PC-3 (cell line): Measurements from ENCODE around the gene PCDH1. TPM values are rescaled to one million over a fixed set of nuclear protein-coding genes. Genes with fewer than 3 reads are reported as not detected.

Experiments
- ATAC-seq: fragments of 200-7000 bp; cut with Tn5 transposase; 2 replicates; pipeline ENCODE4 v1.9.1; 2020; ENCODE audit warnings: mild to moderate bottlenecking, moderate library complexity
- BruUV-seq: library from RNA; stranded (reverse); fragments of 400-500 nt; replicated peaks from 2 replicates; lab custom pipeline; 2021; lab: Mats Ljungman, UMichigan
- CTCF ChIA-PET: fragments of 300-600 bp; sonication (Branson Sonifier 250); formaldehyde crosslinking; loops from one replicate; lab custom pipeline; 2022; ENCODE audit warnings: antibody characterized with exemption; lab: Charles Lee
- POLR2A ChIA-PET: fragments of 300-600 bp; sonication (Branson Sonifier 250); formaldehyde crosslinking; loops from one replicate; lab custom pipeline; 2022; ENCODE audit warnings: antibody characterized with exemption; ENCODE audit not compliant: unreplicated experiment; lab: Charles Lee
- DNase-seq: peaks from one replicate; pipeline ENCODE4 v3.0.0-alpha.2; 2015
- H2AFZ ChIP-seq: fragments of 300-600 bp; sonication (generic); 2 replicates; pipeline ENCODE4 v1.6.0; 2016; ENCODE audit warnings: antibody characterized with exemption, low read length
- H3F3A ChIP-seq: fragments of 300-600 bp; sonication (generic); one replicate; pipeline ENCODE4 v1.6.0; 2017; ENCODE audit warnings: antibody characterized with exemption, low read length, control low read depth, mild to moderate bottlenecking; ENCODE audit not compliant: unreplicated experiment
- H3K27ac ChIP-seq: fragments of 300-600 bp; sonication (generic); 2 replicates; pipeline ENCODE4 v1.5.1; 2016; ENCODE audit warnings: mild to moderate bottlenecking, low read length
- H3K27me3 ChIP-seq: fragments of 300-600 bp; sonication (generic); 2 replicates; pipeline ENCODE4 v1.6.1; 2016; ENCODE audit warnings: low read length, mixed read lengths
- H3K36me3 ChIP-seq: fragments of 300-600 bp; sonication (generic); 2 replicates; pipeline ENCODE4 v1.6.1; 2016; ENCODE audit warnings: low read depth, mixed run types, low read length, mixed read lengths
- H3K4me1 ChIP-seq: fragments of 300-600 bp; sonication (generic); 2 replicates; pipeline ENCODE4 v1.5.1; 2016; ENCODE audit warnings: low read length; ENCODE audit not compliant: insufficient read depth
- H3K4me2 ChIP-seq: fragments of 300-600 bp; sonication (generic); 2 replicates; pipeline ENCODE4 v1.6.0; 2016; ENCODE audit warnings: low read length
- H3K4me3 ChIP-seq: fragments of 300-600 bp; sonication (generic); 2 replicates; pipeline ENCODE4 v1.5.1; 2016; ENCODE audit warnings: mild to moderate bottlenecking, low read length, mixed read lengths
- H3K79me2 ChIP-seq: fragments of 300-600 bp; sonication (generic); 2 replicates; pipeline ENCODE4 v1.6.1; 2017; ENCODE audit warnings: low read length, mixed read lengths
- H3K9ac ChIP-seq: fragments of 300-600 bp; sonication (generic); 2 replicates; pipeline ENCODE4 v1.6.0; 2016; ENCODE audit warnings: mild to moderate bottlenecking, low read length
- H3K9me2 ChIP-seq: fragments of 300-600 bp; sonication (generic); replicated peaks from 2 replicates; pipeline ENCODE4 v1.6.1; 2016; ENCODE audit warnings: mixed run types, low read length, mixed read lengths
- H3K9me3 ChIP-seq: fragments of 300-600 bp; sonication (generic); 2 replicates; pipeline ENCODE4 v1.6.1; 2016; ENCODE audit warnings: low read length, mixed read lengths
- H4K20me1 ChIP-seq: fragments of 300-600 bp; sonication (generic); 2 replicates; pipeline ENCODE4 v1.6.1; 2016; ENCODE audit warnings: low read length, mixed read lengths
- CTCF ChIP-seq: fragments of 300-600 bp; sonication (generic); conservative IDR thresholded peaks from 2 replicates; pipeline ENCODE4 v1.5.1; 2017; ENCODE audit warnings: antibody characterized with exemption, low read depth, mild to moderate bottlenecking, low read length
- EZH2 ChIP-seq: fragments of 300-600 bp; sonication (generic); IDR thresholded peaks from one replicate; pipeline ENCODE4 v1.6.1; 2017; ENCODE audit warnings: antibody characterized with exemption, mild to moderate bottlenecking, low read length; ENCODE audit not compliant: unreplicated experiment
- EZH2phosphoT487 ChIP-seq: fragments of 300-600 bp; sonication (generic); IDR thresholded peaks from 2 replicates; pipeline ENCODE4 v1.6.1; 2018; ENCODE audit warnings: mild to moderate bottlenecking, antibody characterized with exemption, low read length, borderline replicate concordance
- intact Hi-C: fragments of 100-400 bp; cut with micrococcal nuclease; formaldehyde crosslinking; loops from 2 replicates; pipeline ENCODE4 v1.9.0; 2023
- total RNA-seq: library from RNA; depleted of rRNA; stranded (reverse); fragments of >200 nt; gene quantifications from 2 replicates; pipeline ENCODE4 v1.2.3, GENCODE V29; 2014

The PCDH1 gene
- total RNA-seq, 1 experiment from 2014 or later, result 55.8 TPM

GRCh38 chr5:141878711-141879425 is 658 bp upstream of the PCDH1 start:
- Histone ChIP-seq H3K36me3 (no peaks in the 10 kb centered on the region), H3K4me2 (peak overlapping the region; percentile 97), H2AFZ (peak overlapping the region; percentile 92), H3K9me3 (no peaks in the 10 kb centered on the region), H4K20me1 (no peaks in the 10 kb centered on the region), H3K79me2 (peaks cover 41% of the 10 kb centered on the region), H3K27me3 (no peaks in the 10 kb centered on the region), H3F3A (no peaks in the 10 kb centered on the region), H3K9me2 (no peaks in the 10 kb centered on the region), H3K4me1 (peaks cover 9% of the 10 kb centered on the region; the same call in 1 of the 2 replicates), H3K27ac (0 out of 2 replicates have a peak overlapping the region, but pooled peaks have one; percentile 20), H3K4me3 (peak overlapping the region; percentile 71), H3K9ac (peak overlapping the region; percentile 31; the same call in 1 of the 2 replicates)
- peak; percentile 63 for ATAC-seq
- POLR2A ChIA-PET, result interaction anchor here (0.7 to 1.3 kb wide), 3 partner anchors 29 to 58 kb away, joined by 5 to 13 read pairs (median 8); partner anchors contain the start of gene DELE1
- CTCF ChIA-PET, result interaction anchor here (0.5 to 2.2 kb wide), 6 partner anchors 33 to 241 kb away, joined by 3 to 11 read pairs (median 6); no protein-coding TSS in a partner anchor
- intact Hi-C loops, result loop anchor here (1.0 to 10.0 kb wide), 4 partner anchors 30 to 186 kb away; no protein-coding TSS in a partner anchor
- no TSS peak for BruUV-seq
- peak; percentile 93 for DNase-seq
- TF ChIP-seq EZH2 (no peak), CTCF (peak; percentile 85)

GRCh38 chr5:141877356-141878185 is 639 bp downstream of the PCDH1 start:
- no peaks in the 10 kb centered on the region for H4K20me1 ChIP-seq
- H3K27me3 ChIP-seq, result no peaks in the 10 kb centered on the region
- peak; percentile 8 for ATAC-seq
- ChIA-PET POLR2A (interaction anchor here (1.3 kb wide), 1 partner anchor 27 kb away, joined by 8 read pairs; no protein-coding TSS in a partner anchor), CTCF (interaction anchor here (2.2 kb wide), 1 partner anchor 185 kb away, joined by 10 read pairs; no protein-coding TSS in a partner anchor)
- H3K4me1 ChIP-seq, result peaks cover 9% of the 10 kb centered on the region; the same call in 1 of the 2 replicates
- peak; percentile 30 for DNase-seq
- intact Hi-C loops, result loop anchor here (2.0 to 10.0 kb wide), 2 partner anchors 63 to 185 kb away; no protein-coding TSS in a partner anchor
- no peaks in the 10 kb centered on the region for H3F3A ChIP-seq
- peak overlapping the region; percentile 44; the same call in 1 of the 2 replicates for H2AFZ ChIP-seq
- peaks cover 50% of the 10 kb centered on the region for H3K79me2 ChIP-seq
- TSS peak; percentile 93 for BruUV-seq
- H3K9me3 ChIP-seq, result no peaks in the 10 kb centered on the region
- peak overlapping the region; percentile 94 for H3K4me2 ChIP-seq
- 0 out of 2 replicates have a peak overlapping the region, but pooled peaks have one; percentile 37 for H3K27ac ChIP-seq
- H3K4me3 ChIP-seq, result peak overlapping the region; percentile 81
- H3K36me3 ChIP-seq, result no peaks in the 10 kb centered on the region
- TF ChIP-seq EZH2 (no peak), CTCF (no peak), EZH2phosphoT487 (no peak)
- H3K9me2 ChIP-seq, result no peaks in the 10 kb centered on the region
- peak overlapping the region; percentile 76 for H3K9ac ChIP-seq
